ENCODE results near the gene OR52N5. TPM values are rescaled to one million over a fixed set of nuclear protein-coding genes. Genes with fewer than 3 reads are reported as not detected.

The OR52N5 gene
- total RNA-seq (ENCODE audit: low replicate concordance) = under 0.01 TPM in 1 of 2 replicates, not detected in the other

GRCh38 chr11:5783255-5783654, at the start of gene OR52N5:
OR52N5 (minus strand) TSS chr11:5783355; CDS start chr11:5778634, 4,721 bp downstream.
- no peak for DNase-seq (ENCODE audit: low read depth)
- no peak within 1 kb of the TSS for H3K4me3 ChIP-seq (ENCODE audit: low read depth, low read length)
- TF ChIP-seq CTCF (IDR thresholded peaks at IDR 0.05; ENCODE audit: insufficient read depth, low read length) = no peak

GRCh38 chr11:5831196-5831829, 48.2 kb upstream of the OR52N5 start:
- no peak overlapping the region for H3K4me3 ChIP-seq (ENCODE audit: low read depth, low read length)
- TF ChIP-seq CTCF (IDR thresholded peaks at IDR 0.05; ENCODE audit: insufficient read depth, low read length) = no peak

GRCh38 chr11:5818245-5818886, 35.2 kb upstream of the OR52N5 start:
- DNase-seq (ENCODE audit: low read depth) = no peak
- no peak for TF ChIP-seq CTCF (IDR thresholded peaks at IDR 0.05; ENCODE audit: insufficient read depth, low read length)
- peak overlapping the region; percentile 6 for H3K4me3 ChIP-seq (ENCODE audit: low read depth, low read length)

More at GRCh38 chr11:5831196-5831829, 48.2 kb upstream of the OR52N5 start:
- DNase-seq (ENCODE audit: low read depth) = no peak

GRCh38 chr11:5815534-5815933, 32.4 kb upstream of the OR52N5 start:
- no peak overlapping the region for H3K4me3 ChIP-seq (ENCODE audit: low read depth, low read length)
- no peak for TF ChIP-seq CTCF (IDR thresholded peaks at IDR 0.05; ENCODE audit: insufficient read depth, low read length)
- DNase-seq (ENCODE audit: low read depth) = no peak

- TF ChIP-seq CTCF (IDR thresholded peaks at IDR 0.05; ENCODE audit: insufficient read depth, low read length) = no peak
- no peak overlapping the region for H3K4me3 ChIP-seq (ENCODE audit: low read depth, low read length)
- no peak for DNase-seq (ENCODE audit: low read depth)
These were observed 27.0 kb upstream of the OR52N5 start for GRCh38 chr11:5809905-5810795.

GRCh38 chr11:5809122-5809519, 26.0 kb upstream of the OR52N5 start:
- DNase-seq (ENCODE audit: low read depth) = no peak
- peak overlapping the region; percentile 76 for H3K4me3 ChIP-seq (ENCODE audit: low read depth, low read length)
- no peak for TF ChIP-seq CTCF (IDR thresholded peaks at IDR 0.05; ENCODE audit: insufficient read depth, low read length)

Data from fibroblast of the aortic adventitia (primary cell).